HT1080 (cell line): ENCODE results near the gene ZNF235. TPM values are rescaled to one million over a fixed set of nuclear protein-coding genes. Genes with fewer than 3 reads are reported as not detected.
"Not testable (repeated sequence)": the region's sequence is repeated elsewhere in the genome, so short reads cannot be mapped to it uniquely, and the experiment has no call there.

Experiments
- DNase-seq: peaks from one replicate; pipeline ENCODE4 v3.0.0-alpha.2; 2015; ENCODE audit warnings: low read depth
- polyA plus RNA-seq, 2 experiments: library from polyadenylated mRNA; depleted of rRNA; stranded (reverse); fragments of >200 nt; gene quantifications; 2 replicates each; pipeline ENCODE4 v1.2.3, GENCODE V29; 2015
- total RNA-seq: library from RNA; depleted of rRNA; stranded (reverse); fragments of >200 nt; shearing (Covaris generic); gene quantifications from 2 replicates; pipeline ENCODE4 v1.2.3, GENCODE V29; 2014; rRNA removed

ZNF235 gene
- total RNA-seq = 1.9 and 3.1 TPM in 2 replicates
- 1.3 and 2.4 TPM in 2 replicates for polyA plus RNA-seq (2015; cell fraction: cytosol; rRNA removed)
- polyA plus RNA-seq (2015; cell fraction: nucleus; rRNA removed) = 4.0 and 6.3 TPM in 2 replicates

GRCh38 chr19:44304659-44305193 is at the start of gene ZNF235:
Gene ZNF235, minus strand, starts transcription at chr19:44305025. Its CDS starts 1,621 bp downstream, at chr19:44303404.
- DNase-seq = peak; percentile 98

GRCh38 chr19:44346556-44346955 is 41.7 kb upstream of the ZNF235 start:
- no peak for DNase-seq

GRCh38 chr19:44345959-44346358 is 41.1 kb upstream of the ZNF235 start:
- DNase-seq = no peak

GRCh38 chr19:44344255-44344654 is 39.4 kb upstream of the ZNF235 start:
- DNase-seq = no peak

GRCh38 chr19:44341794-44342193 is 37.0 kb upstream of the ZNF235 start:
- DNase-seq = no peak

- DNase-seq = not testable (repeated sequence)
Observed at GRCh38 chr19:44334639-44335038, 29.8 kb upstream of the ZNF235 start.

GRCh38 chr19:44332145-44332544 is 27.3 kb upstream of the ZNF235 start:
- no peak for DNase-seq

GRCh38 chr19:44315883-44316282 is 11.1 kb upstream of the ZNF235 start:
- no peak for DNase-seq

- DNase-seq = no peak
Observed at GRCh38 chr19:44313231-44313630, 8.4 kb upstream of the ZNF235 start.

GRCh38 chr19:44308011-44308410 is 3.2 kb upstream of the ZNF235 start:
- peak; percentile 12 for DNase-seq

- DNase-seq = no peak
Observed at GRCh38 chr19:44306283-44306682, 1.5 kb upstream of the ZNF235 start.

GRCh38 chr19:44305457-44305856 is 632 bp upstream of the ZNF235 start:
- no peak for DNase-seq

- DNase-seq = no peak
Observed at GRCh38 chr19:44303976-44304568, 753 bp downstream of the ZNF235 start.

GRCh38 chr19:44303320-44303719 is 1.5 kb downstream of the ZNF235 start:
- DNase-seq = no peak

- DNase-seq = no peak
Observed at GRCh38 chr19:44284968-44285367, 19.9 kb downstream of the ZNF235 start.

- DNase-seq = peak; percentile 52
Observed at GRCh38 chr19:44282846-44283245, 22.0 kb downstream of the ZNF235 start.

GRCh38 chr19:44280916-44281315 is 23.9 kb downstream of the ZNF235 start:
- DNase-seq = no peak

GRCh38 chr19:44278181-44278690 is 26.6 kb downstream of the ZNF235 start:
- no peak for DNase-seq

GRCh38 chr19:44277331-44277730 is 27.5 kb downstream of the ZNF235 start:
- no peak for DNase-seq

- no peak for DNase-seq
Observed at GRCh38 chr19:44260695-44261446, 44.0 kb downstream of the ZNF235 start.

- DNase-seq = no peak
Observed at GRCh38 chr19:44260343-44260681, 44.5 kb downstream of the ZNF235 start.

GRCh38 chr19:44258835-44259413 is 45.9 kb downstream of the ZNF235 start:
- DNase-seq = no peak
